HEK293 (cell line): ENCODE results near the gene WDFY3.

Experiments
- SP2 ChIP-seq: fragments of 450-650 bp; formaldehyde crosslinking; IDR thresholded peaks from 2 replicates; pipeline ENCODE4 v1.5.1; 2016; ENCODE audit warnings: missing biosample characterization, missing genetic modification characterization
- ZNF114 ChIP-seq: fragments of 450-650 bp; formaldehyde crosslinking; IDR thresholded peaks from 2 replicates; pipeline ENCODE4 v1.5.0; 2017; ENCODE audit warnings: missing biosample characterization, missing genetic modification characterization
- ZNF274 ChIP-seq, 2 experiments: fragments of 200-500 bp in 1 of 2; fragments of 450-650 bp in 1 of 2; sonication (Bioruptor generic) in 1 of 2; formaldehyde crosslinking in 1 of 2; IDR thresholded peaks; 2 replicates each; pipeline versions ENCODE4 v1.5.1 to v1.6.1; 2014 to 2016; ENCODE audit warnings: borderline replicate concordance in 1 of 2, inconsistent platforms in 1 of 2, low read length in 1 of 2, missing biosample characterization in 1 of 2, missing genetic modification characterization in 1 of 2
- ZNF596 ChIP-seq: fragments of 450-650 bp; IDR thresholded peaks from 2 replicates; pipeline ENCODE4 v1.5.0; 2018; ENCODE audit warnings: missing biosample characterization, mild to moderate bottlenecking, missing genetic modification characterization, moderate library complexity
- ZNF785 ChIP-seq: fragments of 450-650 bp; formaldehyde crosslinking; IDR thresholded peaks from 2 replicates; pipeline ENCODE4 v1.5.1; 2016; ENCODE audit warnings: missing biosample characterization, missing genetic modification characterization
- TF ChIP-seq, protein P1 (sequence below): fragments of 450-650 bp; formaldehyde crosslinking; IDR thresholded peaks from 2 replicates; pipeline ENCODE4 v1.5.1; 2016; ENCODE audit warnings: missing biosample characterization, missing genetic modification characterization
- TF ChIP-seq, protein P2 (sequence below): fragments of 450-650 bp; formaldehyde crosslinking; IDR thresholded peaks from 2 replicates; pipeline ENCODE4 v1.5.1; 2017; ENCODE audit warnings: missing biosample characterization, missing genetic modification characterization
- TF ChIP-seq, protein P3 (sequence below): fragments of 450-650 bp; formaldehyde crosslinking; IDR thresholded peaks from 2 replicates; pipeline ENCODE4 v1.5.1; 2016; ENCODE audit warnings: missing biosample characterization, missing genetic modification characterization, borderline replicate concordance
- TF ChIP-seq, protein P4 (sequence below): fragments of 450-650 bp; formaldehyde crosslinking; IDR thresholded peaks from 2 replicates; pipeline ENCODE4 v1.5.1; 2017; ENCODE audit warnings: missing biosample characterization, missing genetic modification characterization
- TF ChIP-seq, protein P5 (sequence below): fragments of 450-650 bp; formaldehyde crosslinking; IDR thresholded peaks from 2 replicates; pipeline ENCODE4 v1.5.1; 2017; ENCODE audit warnings: missing biosample characterization, missing genetic modification characterization

DNA sequence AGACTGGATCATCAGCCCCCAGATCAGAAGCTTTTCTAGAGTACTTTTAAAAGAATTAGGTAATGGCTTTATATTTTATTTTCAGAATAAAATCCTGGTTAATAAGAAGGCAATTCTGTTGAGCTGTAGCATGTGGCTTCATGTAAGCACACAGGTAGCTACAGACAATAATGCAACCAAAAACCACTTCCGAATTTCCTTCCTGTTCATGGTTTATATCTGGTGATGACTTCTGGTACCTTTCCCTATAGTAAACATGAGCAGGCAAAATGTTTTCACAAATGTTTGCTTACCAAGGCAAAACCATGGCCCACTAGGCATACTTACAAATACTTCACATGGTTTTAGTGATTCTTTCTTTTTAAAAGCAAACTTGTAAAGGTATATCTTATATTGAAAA lies 239.0 kb downstream of the WDFY3 start:
- TF ChIP-seq ZNF785 (tag by site-specific recombination), result no peak
- TF ChIP-seq, protein P1, sequence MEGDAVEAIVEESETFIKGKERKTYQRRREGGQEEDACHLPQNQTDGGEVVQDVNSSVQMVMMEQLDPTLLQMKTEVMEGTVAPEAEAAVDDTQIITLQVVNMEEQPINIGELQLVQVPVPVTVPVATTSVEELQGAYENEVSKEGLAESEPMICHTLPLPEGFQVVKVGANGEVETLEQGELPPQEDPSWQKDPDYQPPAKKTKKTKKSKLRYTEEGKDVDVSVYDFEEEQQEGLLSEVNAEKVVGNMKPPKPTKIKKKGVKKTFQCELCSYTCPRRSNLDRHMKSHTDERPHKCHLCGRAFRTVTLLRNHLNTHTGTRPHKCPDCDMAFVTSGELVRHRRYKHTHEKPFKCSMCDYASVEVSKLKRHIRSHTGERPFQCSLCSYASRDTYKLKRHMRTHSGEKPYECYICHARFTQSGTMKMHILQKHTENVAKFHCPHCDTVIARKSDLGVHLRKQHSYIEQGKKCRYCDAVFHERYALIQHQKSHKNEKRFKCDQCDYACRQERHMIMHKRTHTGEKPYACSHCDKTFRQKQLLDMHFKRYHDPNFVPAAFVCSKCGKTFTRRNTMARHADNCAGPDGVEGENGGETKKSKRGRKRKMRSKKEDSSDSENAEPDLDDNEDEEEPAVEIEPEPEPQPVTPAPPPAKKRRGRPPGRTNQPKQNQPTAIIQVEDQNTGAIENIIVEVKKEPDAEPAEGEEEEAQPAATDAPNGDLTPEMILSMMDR (tag by site-specific recombination), result no peak
- TF ChIP-seq ZNF274 (IDR thresholded peaks at IDR 0.05; ENCODE audit: low read length), result no peak
- TF ChIP-seq ZNF274 (tag by site-specific recombination; IDR thresholded peaks at IDR 0.05; ENCODE audit: borderline replicate concordance), result no peak
- TF ChIP-seq SP2 (tag by site-specific recombination), result no peak
- TF ChIP-seq, protein P2, sequence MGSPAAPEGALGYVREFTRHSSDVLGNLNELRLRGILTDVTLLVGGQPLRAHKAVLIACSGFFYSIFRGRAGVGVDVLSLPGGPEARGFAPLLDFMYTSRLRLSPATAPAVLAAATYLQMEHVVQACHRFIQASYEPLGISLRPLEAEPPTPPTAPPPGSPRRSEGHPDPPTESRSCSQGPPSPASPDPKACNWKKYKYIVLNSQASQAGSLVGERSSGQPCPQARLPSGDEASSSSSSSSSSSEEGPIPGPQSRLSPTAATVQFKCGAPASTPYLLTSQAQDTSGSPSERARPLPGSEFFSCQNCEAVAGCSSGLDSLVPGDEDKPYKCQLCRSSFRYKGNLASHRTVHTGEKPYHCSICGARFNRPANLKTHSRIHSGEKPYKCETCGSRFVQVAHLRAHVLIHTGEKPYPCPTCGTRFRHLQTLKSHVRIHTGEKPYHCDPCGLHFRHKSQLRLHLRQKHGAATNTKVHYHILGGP (tag by site-specific recombination), result no peak
- TF ChIP-seq, protein P3, sequence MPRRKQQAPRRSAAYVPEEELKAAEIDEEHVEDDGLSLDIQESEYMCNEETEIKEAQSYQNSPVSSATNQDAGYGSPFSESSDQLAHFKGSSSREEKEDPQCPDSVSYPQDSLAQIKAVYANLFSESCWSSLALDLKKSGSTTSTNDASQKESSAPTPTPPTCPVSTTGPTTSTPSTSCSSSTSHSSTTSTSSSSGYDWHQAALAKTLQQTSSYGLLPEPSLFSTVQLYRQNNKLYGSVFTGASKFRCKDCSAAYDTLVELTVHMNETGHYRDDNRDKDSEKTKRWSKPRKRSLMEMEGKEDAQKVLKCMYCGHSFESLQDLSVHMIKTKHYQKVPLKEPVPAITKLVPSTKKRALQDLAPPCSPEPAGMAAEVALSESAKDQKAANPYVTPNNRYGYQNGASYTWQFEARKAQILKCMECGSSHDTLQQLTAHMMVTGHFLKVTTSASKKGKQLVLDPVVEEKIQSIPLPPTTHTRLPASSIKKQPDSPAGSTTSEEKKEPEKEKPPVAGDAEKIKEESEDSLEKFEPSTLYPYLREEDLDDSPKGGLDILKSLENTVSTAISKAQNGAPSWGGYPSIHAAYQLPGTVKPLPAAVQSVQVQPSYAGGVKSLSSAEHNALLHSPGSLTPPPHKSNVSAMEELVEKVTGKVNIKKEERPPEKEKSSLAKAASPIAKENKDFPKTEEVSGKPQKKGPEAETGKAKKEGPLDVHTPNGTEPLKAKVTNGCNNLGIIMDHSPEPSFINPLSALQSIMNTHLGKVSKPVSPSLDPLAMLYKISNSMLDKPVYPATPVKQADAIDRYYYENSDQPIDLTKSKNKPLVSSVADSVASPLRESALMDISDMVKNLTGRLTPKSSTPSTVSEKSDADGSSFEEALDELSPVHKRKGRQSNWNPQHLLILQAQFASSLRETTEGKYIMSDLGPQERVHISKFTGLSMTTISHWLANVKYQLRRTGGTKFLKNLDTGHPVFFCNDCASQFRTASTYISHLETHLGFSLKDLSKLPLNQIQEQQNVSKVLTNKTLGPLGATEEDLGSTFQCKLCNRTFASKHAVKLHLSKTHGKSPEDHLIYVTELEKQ (tag by site-specific recombination), result no peak
- TF ChIP-seq ZNF114 (tag by site-specific recombination), result no peak
- TF ChIP-seq, protein P4, sequence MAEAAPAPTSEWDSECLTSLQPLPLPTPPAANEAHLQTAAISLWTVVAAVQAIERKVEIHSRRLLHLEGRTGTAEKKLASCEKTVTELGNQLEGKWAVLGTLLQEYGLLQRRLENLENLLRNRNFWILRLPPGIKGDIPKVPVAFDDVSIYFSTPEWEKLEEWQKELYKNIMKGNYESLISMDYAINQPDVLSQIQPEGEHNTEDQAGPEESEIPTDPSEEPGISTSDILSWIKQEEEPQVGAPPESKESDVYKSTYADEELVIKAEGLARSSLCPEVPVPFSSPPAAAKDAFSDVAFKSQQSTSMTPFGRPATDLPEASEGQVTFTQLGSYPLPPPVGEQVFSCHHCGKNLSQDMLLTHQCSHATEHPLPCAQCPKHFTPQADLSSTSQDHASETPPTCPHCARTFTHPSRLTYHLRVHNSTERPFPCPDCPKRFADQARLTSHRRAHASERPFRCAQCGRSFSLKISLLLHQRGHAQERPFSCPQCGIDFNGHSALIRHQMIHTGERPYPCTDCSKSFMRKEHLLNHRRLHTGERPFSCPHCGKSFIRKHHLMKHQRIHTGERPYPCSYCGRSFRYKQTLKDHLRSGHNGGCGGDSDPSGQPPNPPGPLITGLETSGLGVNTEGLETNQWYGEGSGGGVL, result no peak
- no peak for TF ChIP-seq ZNF596 (tag by site-specific recombination)
- TF ChIP-seq, protein P5, sequence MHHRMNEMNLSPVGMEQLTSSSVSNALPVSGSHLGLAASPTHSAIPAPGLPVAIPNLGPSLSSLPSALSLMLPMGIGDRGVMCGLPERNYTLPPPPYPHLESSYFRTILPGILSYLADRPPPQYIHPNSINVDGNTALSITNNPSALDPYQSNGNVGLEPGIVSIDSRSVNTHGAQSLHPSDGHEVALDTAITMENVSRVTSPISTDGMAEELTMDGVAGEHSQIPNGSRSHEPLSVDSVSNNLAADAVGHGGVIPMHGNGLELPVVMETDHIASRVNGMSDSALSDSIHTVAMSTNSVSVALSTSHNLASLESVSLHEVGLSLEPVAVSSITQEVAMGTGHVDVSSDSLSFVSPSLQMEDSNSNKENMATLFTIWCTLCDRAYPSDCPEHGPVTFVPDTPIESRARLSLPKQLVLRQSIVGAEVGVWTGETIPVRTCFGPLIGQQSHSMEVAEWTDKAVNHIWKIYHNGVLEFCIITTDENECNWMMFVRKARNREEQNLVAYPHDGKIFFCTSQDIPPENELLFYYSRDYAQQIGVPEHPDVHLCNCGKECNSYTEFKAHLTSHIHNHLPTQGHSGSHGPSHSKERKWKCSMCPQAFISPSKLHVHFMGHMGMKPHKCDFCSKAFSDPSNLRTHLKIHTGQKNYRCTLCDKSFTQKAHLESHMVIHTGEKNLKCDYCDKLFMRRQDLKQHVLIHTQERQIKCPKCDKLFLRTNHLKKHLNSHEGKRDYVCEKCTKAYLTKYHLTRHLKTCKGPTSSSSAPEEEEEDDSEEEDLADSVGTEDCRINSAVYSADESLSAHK (tag by site-specific recombination), result no peak
